HG03457 (cell line): Measurements from ENCODE around the gene TAF11L14.
"Not testable (repeated sequence)": the region's sequence is repeated elsewhere in the genome, so short reads cannot be mapped to it uniquely, and the experiment has no call there.

Experiments used
- ATAC-seq: cut with Tn5 transposase; IDR thresholded peaks from one replicate; pipeline ENCODE4 v1.9.1; 2021; ENCODE audit warnings: moderate number of reproducible peaks; ENCODE audit not compliant: unreplicated experiment

TAF11L14 gene

DNA sequence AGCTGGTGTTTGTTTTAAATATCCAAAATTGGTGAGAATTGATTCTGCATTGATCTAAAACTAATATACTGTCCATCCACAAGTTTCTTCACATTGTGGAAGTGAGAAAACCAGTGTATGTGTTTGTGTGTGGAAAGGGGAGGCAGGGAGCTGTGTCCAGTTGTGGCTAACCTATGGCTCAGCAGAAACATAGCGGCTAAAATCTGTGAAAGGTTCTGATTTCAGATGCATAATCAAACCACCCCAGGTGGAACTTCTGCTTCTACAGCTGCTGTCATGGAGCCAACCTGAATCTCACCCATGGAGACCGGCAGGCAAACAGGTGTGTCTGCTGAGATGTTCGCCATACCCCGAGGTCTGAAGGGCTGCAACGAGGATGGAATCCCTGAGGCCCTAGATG, at the start of gene TAF11L14:
TAF11L14 (plus strand) TSS at position 301 of the 400 bp plus-strand sequence.
- no peak for ATAC-seq

DNA sequence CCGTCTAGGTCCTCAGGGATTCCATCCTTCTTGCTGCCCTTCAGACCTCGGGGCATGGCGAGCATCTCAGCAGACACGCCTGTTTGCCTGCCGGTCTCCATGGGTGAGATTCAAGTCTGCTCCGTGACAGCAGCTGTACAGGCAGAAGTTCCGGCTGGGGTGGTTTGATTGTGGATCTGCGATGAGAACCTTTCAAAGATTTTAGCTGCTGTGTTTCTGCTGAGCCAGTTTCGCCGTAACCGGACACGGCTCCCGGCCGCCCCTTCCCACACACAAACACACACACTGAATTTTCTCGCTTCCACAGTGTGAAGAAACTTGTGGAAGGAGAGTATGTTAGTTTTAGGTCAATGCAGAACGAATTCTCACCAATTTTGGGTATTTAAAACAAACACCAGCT, 48.6 kb upstream of the TAF11L14 start, which contains the start of gene TAF11L7:
TAF11L7 (minus strand) TSS at position 101 of the 400 bp plus-strand sequence.
- ATAC-seq, result not testable (repeated sequence)

DNA sequence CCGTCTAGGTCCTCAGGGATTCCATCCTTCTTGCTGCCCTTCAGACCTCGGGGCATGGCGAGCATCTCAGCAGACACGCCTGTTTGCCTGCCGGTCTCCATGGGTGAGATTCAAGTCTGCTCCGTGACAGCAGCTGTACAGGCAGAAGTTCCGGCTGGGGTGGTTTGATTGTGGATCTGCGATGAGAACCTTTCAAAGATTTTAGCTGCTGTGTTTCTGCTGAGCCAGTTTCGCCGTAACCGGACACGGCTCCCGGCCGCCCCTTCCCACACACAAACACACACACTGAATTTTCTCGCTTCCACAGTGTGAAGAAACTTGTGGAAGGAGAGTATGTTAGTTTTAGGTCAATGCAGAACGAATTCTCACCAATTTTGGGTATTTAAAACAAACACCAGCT, 43.4 kb upstream of the TAF11L14 start, which contains the start of gene TAF11L8:
TAF11L8 (minus strand) TSS at position 101 of the 400 bp plus-strand sequence.
- not testable (repeated sequence) for ATAC-seq

DNA sequence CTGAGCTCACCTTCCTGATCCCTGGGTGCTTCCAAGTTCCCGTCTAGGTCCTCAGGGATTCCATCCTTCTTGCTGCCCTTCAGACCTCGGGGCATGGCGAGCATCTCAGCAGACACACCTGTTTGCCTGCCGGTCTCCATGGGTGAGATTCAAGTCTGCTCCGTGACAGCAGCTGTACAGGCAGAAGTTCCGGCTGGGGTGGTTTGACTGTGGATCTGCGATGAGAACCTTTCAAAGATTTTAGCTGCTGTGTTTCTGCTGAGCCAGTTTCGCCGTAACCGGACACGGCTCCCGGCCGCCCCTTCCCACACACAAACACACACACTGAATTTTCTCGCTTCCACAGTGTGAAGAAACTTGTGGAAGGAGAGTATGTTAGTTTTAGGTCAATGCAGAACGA, 40.0 kb upstream of the TAF11L14 start, which contains the start of gene TAF11L9:
TAF11L9 (minus strand) TSS at position 140 of the 400 bp plus-strand sequence.
- ATAC-seq, result not testable (repeated sequence)

DNA sequence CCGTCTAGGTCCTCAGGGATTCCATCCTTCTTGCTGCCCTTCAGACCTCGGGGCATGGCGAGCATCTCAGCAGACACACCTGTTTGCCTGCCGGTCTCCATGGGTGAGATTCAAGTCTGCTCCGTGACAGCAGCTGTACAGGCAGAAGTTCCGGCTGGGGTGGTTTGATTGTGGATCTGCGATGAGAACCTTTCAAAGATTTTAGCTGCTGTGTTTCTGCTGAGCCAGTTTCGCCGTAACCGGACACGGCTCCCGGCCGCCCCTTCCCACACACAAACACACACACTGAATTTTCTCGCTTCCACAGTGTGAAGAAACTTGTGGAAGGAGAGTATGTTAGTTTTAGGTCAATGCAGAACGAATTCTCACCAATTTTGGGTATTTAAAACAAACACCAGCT, 36.5 kb upstream of the TAF11L14 start, which contains the start of gene TAF11L10:
TAF11L10 (minus strand) TSS at position 101 of the 400 bp plus-strand sequence.
- ATAC-seq, result not testable (repeated sequence)

DNA sequence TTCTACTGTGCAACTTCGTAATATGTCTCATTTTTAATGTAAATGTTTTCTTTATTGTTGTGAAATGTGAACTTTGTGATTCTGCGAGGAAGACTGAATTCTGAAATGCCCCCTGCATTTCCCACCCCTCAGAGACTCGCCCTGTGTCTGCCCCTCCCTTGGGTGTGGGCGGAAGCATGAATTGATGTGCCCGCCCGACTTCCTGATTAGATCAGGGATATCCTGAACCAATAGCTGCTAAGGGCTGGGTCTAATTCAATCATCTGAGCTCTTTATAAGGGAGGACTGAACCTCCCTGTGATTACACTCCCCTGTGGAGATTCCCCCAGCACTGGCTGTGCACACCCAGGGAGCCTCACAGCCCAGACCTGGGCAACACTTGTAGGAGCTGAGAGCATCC, 30.4 kb upstream of the TAF11L14 start, which contains the start of gene TAF11L11:
TAF11L11 (plus strand) TSS at position 304 of the 400 bp plus-strand sequence.
- ATAC-seq, result not testable (repeated sequence)

DNA sequence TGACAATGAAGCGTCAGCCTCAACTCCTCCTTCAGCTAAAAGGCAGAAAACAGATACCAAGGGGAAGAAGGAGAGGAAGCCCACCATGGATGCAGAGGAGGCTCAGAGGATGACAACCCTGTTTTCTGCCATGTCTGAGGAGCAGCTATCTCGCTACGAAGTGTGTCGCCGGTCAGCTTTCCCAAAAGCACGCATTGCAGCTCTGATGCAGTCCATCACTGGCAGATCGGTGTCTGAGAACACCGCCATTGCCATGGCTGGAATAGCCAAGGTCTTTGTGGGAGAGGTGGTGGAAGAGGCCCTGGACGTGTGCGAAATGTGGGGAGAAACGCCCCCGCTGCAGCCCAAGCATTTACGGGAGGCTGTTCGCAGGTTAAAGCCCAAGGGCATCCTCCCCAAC, 29.3 kb upstream of the TAF11L14 start:
- ATAC-seq, result no peak

DNA sequence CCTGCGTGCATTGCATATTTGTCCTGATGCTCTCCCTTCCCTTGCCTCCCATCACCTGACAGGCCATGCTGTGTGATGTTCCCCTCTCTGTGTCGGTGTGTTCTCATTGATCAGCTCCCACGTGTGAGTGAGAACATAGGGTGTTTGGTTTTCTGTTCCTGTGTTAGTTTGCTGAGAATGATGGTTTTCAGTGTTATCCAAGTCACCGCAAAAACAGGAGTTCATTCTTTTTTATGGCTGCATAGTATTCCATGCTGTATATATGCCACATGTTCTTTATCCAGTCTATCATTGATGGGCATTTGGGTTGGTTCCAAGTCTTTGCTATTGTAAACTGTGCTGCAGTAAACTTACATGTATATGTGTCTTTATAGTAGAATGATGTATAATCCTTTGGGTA, 26.8 kb upstream of the TAF11L14 start:
- ATAC-seq, result not testable (repeated sequence)

DNA sequence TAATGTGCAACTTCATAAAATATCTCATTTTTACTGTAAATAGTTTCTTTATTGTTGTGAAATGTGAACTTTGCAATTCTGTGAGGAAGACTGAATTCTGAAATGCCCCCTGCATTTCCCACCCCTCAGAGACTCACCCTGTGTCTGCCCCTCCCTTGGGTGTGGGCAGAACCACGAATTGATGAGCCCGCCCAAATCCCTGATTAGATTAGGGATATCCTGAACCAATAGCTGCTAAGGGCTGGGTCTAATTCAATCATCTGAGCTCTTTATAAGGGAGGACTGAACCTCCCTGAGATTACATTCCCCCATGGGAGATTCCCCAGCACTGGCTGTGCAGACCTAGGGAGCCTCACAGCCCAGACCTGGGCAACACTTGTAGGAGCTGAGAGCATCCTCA, 24.2 kb upstream of the TAF11L14 start, which contains the start of gene TAF11L12:
TAF11L12 (plus strand) TSS at position 301 of the 400 bp plus-strand sequence.
- ATAC-seq, result not testable (repeated sequence)

DNA sequence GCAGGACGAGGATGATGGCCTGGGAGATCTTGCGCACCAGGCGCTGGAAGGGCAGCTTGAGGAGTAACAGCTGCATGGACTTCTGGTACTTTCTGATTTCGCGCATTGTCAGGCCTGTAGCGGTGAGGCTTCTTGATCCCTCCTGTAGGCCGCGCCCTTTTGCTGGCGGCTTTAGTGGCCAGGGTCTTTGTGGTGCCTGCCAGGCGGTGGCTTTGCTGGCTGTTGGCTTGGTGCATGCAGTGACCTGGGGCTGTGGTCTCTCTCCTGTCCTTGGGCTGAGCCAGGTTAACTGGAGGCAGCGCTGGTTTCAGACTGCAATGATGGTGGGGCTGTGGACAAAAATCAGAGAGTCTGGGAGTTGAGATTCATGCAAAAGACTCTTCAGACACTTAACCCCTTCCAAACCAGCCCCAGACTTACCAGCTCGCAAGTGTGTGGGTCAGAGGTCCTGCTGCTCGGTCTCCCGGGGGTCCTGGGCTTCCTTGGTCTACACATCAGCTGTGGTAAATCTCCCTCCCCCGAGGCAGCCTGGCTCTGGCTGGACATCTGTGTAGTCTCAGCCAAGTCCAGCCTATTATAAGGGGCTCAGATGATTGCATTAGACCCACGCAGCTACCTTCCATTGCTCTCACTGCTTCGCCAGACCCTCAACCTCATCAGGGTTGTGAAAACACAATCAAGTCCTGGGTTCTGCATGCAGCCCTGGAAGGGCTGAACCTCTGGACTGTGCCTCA, 19.2 kb upstream of the TAF11L14 start:
- no peak for ATAC-seq

DNA sequence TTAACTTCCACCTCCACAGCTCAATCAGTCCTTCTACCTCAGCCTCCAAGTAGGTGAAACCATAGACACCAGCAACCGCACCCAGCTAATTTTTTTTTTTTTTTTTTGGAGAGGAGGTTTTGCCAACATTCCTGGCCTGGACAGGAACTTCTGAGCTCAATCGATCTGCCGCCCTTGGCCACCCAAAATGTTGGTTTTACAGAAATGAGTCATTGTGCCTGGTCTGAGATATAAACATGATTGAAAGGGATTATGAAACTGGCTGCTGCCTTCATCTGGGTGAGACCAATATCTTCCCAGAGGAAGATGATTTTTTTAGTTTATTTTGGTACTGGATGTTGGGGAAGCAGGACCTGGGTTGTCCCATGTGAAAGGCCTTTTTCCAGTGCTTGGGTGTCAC, 14.9 kb upstream of the TAF11L14 start:
- ATAC-seq, result no peak

DNA sequence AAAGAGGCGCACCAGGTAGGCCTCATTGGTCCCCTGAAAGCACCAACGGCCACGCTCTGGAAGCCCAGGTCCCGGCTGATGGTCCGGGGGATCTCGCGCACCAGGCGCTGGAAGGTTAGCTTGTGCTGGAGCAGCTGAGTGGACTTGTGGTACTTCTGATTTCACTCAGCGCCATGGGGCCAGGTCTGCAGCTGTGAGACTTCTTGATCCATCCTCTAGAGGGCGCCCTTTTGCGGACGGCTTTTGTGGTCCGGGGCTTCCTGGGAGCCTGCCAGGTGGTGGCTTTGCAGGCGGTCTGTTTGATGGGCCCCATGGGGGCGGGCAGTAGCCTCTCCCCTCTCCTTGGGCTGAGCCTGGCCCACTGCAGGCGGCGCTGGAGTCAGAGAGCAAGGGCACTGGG, 13.6 kb upstream of the TAF11L14 start:
- ATAC-seq, result no peak

DNA sequence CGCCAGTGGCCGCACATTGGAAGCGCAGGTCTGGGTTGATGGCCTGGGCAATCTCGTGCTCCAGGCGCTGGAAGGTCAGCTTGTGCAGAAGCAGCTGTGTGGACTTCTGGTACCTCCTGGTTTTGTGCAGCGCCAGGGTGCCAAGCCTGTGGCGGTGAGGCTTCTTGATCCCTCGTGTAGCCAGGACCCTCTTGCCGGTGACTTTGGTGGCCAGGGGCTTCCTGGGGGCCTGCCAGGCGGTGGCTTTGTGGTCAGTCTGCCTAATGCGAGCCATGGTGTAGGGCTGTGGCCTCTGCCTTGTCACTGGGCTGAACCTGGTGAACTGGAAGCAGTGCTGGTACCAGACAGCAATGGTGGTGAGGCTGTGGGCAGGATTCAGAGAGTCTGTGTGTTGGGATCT, 8.6 kb upstream of the TAF11L14 start:
- no peak for ATAC-seq

DNA sequence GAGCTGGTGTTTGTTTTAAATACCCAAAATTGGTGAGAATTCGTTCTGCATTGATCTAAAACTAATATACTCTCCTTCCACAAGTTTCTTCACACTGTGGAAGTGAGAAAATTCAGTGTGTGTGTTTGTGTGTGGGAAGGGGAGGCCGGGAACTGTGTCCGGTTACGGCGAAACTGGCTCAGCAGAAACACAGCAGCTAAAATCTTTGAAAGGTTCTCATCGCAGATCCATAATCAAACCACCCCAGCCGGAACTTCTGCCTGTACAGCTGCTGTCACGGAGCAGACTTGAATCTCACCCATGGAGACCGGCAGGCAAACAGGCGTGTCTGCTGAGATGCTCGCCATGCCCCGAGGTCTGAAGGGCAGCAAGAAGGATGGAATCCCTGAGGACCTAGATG, 2.5 kb upstream of the TAF11L14 start, which contains the start of gene TAF11L13:
TAF11L13 (plus strand) TSS at position 301 of the 400 bp plus-strand sequence.
- not testable (repeated sequence) for ATAC-seq

DNA sequence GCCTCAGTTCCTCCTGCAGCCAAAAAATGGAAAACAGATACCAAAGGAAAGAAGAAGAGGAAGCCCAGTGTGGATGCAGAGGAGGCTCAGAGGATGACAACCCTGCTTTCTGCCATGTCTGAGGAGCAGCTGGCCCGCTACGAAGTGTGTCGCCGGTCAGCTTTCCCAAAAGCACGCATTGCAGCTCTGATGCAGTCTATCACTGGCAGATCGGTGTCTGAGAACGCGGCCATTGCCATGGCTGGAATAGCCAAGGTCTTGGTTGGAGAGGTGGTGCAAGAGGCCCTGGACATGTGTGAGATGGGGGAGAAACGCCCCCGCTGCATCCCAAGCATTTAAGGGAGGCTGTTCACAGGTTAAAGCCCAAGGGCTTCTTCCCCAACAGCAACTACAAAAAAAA, 15.0 kb downstream of the TAF11L14 start:
- not testable (repeated sequence) for ATAC-seq

DNA sequence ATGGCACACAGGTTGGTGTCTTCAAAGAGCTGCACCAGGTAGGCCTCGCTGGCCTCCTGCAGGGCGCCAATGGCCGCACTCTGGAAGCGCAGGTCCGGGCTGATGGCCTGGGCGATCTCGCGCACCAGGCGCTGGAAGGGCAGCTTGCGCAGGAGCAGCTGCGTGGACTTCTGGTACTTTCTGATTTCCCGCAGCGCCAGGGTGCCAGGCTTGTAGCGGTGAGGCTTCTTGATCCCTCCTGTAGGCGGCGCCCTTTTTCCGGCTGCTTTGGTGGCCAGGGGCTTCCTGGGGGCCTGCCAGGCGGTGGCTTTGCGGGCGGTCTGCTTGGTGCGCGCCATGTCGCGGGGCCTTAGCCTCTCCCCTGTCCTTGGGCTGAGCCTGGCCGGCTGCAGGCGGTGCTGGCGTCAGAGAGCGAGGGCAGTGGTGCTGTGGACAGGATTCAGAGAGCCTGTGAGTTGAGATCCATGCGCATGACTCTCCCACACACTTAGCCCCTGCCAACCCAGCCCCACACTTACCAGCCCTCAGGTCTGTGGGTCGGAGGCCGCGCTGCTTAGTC, 21.0 kb downstream of the TAF11L14 start:
- ATAC-seq, result not testable (repeated sequence)

DNA sequence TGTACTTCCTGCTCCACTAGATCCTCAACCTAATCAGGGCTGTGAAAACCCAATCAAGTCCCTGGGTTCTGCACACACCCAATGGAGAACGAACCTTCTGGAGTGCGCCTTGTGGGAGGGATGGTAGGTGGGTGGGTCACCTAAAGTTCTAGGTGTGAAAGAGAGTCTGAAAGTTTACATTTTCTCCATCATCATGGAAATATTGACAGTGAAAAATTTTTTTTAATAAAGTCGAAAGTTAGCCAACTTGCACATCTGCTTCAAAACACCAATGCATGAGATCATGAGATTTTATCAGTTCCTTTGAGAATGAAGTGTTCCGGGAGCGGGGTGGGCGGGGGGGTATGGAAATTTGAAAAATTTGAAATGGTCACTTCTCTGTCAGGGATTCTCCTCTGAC, 21.7 kb downstream of the TAF11L14 start:
- ATAC-seq, result no peak

DNA sequence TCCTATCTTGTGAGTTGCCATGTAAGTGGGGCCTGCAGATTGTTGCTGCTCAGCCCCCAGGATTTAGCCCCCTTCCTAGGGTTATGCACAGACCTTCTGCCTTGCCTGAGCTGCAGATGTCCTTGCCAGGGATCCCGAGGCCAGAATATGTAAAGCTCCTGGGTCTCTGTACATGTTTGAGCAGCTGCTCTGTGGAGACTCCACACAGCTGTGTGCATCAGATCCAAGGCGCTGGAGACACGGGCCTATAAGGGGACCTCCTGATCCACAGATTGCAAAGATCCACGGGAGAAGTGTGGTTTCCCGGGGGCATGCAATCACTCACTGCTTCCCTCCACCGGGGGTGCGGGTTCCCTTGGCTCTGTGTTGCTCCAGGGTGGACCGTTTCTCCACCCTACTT, 28.9 kb downstream of the TAF11L14 start:
- ATAC-seq, result no peak

DNA sequence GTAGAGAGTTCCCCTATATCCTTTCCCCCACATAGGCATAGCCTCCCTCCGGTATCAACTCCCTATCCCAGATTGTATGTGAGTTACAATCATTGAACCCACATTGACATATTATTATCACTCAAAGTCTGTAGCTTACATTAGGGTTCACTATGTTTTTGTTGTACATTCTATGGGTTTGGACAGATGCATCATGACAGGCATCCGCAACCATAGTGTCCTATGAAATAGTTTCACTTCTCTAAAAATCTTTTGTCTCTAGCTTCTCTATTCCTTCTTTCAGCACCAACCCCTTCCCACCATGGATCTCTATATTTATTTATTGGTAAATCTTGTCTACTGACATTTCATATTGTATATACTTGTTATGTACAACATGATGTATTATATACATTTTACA, 31.6 kb downstream of the TAF11L14 start:
- ATAC-seq, result no peak

DNA sequence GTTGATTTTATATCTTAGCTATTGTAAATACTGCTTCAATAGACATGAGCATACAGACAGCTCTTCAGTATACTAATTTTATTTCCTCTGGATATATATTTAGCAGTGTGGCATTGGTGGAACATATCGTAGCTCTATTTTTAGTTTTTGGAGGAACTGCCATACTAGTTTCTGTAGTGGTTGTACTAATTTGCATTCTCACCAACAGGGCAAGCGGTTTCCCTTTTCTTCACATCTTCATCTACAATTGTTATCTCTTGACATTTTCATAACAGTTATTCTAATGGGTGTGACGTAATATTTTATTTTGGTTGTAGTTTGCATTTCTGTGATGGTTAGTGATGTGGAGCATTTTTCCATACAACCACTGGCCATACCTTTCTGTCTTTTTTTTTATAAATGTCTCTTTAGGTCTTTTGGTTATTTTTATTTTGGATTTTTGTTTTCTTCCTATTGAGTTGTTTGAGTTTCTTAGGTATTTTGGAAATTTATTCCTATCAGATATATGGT, 32.5 kb downstream of the TAF11L14 start:
- no peak for ATAC-seq

DNA sequence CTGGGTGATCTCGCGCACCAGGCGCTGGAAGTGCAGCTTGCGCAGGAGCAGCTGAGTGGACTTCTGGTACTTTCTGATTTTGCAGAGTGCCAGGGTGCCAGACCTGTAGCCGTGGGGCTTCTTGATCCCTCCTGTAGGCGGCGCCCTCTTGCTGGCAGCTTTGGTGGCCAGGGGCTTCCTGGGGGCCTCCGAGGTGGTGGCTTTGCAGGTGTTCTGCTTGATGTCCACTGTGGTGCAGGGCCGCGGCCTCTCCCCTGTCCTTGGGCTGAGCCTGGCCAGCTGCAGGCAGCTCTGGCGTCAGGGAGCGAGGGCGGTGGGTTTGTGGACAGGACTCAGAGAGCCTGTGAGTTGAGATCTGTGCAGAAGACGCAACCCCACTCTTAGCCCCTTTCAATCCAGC, 36.1 kb downstream of the TAF11L14 start:
- ATAC-seq, result no peak
